Body of pancreas (tissue), 4 donors: ENCODE results near the gene PACRG.

Experiments used
- POLR2A ChIP-seq, 3 donors: fragments of 450-650 bp; IDR thresholded peaks; one replicate each; pipeline ENCODE4 v1.6.1; 2016; ENCODE audit warnings: antibody characterized with exemption in 3 of 3, mild to moderate bottlenecking in 2 of 3
- TF ChIP-seq, protein P1 (sequence below), 7 experiments: fragments of 450-650 bp in 4 of 7; fragments of 200-600 bp in 3 of 7; sonication (generic) in 3 of 7; IDR thresholded peaks; one replicate each; pipeline ENCODE4 v1.5.1; 2016 to 2019; ENCODE audit warnings: antibody characterized with exemption in 7 of 7

DNA sequence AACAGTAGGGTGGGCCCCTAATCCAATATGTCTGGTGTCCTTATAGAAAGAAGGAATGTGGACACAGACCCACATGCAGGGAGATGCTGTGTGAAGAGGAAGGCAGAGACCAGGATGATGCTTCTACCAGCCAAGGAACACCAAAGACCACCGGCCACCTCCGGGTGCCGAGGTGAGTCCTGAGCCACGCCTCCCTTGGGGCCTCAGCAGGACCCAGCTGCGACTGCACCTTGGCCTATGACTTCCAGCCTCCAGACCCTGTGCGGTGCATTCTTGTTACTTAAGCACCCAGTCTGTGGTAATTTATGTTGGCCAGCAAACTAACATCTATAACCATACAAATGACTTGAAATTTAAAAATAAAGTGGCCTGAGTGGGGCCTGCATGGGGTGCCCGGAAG is 607.3 kb downstream of the PACRG start:
- TF ChIP-seq, protein P1, sequence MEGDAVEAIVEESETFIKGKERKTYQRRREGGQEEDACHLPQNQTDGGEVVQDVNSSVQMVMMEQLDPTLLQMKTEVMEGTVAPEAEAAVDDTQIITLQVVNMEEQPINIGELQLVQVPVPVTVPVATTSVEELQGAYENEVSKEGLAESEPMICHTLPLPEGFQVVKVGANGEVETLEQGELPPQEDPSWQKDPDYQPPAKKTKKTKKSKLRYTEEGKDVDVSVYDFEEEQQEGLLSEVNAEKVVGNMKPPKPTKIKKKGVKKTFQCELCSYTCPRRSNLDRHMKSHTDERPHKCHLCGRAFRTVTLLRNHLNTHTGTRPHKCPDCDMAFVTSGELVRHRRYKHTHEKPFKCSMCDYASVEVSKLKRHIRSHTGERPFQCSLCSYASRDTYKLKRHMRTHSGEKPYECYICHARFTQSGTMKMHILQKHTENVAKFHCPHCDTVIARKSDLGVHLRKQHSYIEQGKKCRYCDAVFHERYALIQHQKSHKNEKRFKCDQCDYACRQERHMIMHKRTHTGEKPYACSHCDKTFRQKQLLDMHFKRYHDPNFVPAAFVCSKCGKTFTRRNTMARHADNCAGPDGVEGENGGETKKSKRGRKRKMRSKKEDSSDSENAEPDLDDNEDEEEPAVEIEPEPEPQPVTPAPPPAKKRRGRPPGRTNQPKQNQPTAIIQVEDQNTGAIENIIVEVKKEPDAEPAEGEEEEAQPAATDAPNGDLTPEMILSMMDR (IDR thresholded peaks at IDR 0.05), result no peak
- no peak for TF ChIP-seq POLR2A (IDR thresholded peaks at IDR 0.05)
